HCT116 (cell line): ENCODE data around the gene CRYGC. TPM values are rescaled to one million over a fixed set of nuclear protein-coding genes. Genes with fewer than 3 reads are reported as not detected.

ENCODE experiments used
- ATAC-seq: fragments of 200-7000 bp; cut with Tn5 transposase; 2 replicates; pipeline ENCODE4 v1.9.1; 2020; ENCODE audit warnings: mild to moderate bottlenecking, moderate library complexity
- BruUV-seq: library from RNA; stranded (reverse); fragments of 400-500 nt; replicated peaks from 2 replicates; lab custom pipeline; 2021; lab: Mats Ljungman, UMichigan
- CTCF ChIA-PET: fragments of 300-600 bp; sonication (Branson Sonifier 250); formaldehyde crosslinking; loops from one replicate; lab custom pipeline; 2021; ENCODE audit warnings: antibody characterized with exemption; lab: Charles Lee
- POLR2A ChIA-PET: fragments of 300-600, 350-600 bp; sonication (Branson Sonifier 250); formaldehyde crosslinking; loops from one replicate; lab custom pipeline; 2021; ENCODE audit warnings: antibody characterized with exemption; lab: Charles Lee
- RAD21 ChIA-PET, 2 experiments: fragments of 300-600 bp; sonication (Branson Sonifier 250); formaldehyde crosslinking; loops; one replicate each; lab custom pipeline; 2023; ENCODE audit warnings: low total read pairs in 2 of 2; ENCODE audit not compliant: uncharacterized antibody in 2 of 2, unreplicated experiment in 2 of 2, low non-redundant PET in 1 of 2; lab: Charles Lee
- DNase-seq: peaks from one replicate; pipeline ENCODE4 v3.0.0-alpha.2; 2010; ENCODE audit warnings: low read depth, low spot score
- H2AFZ ChIP-seq: fragments of 200-600 bp; shearing (Covaris generic), sonication (generic); 2 replicates; pipeline ENCODE4 v1.6.1; 2017; ENCODE audit warnings: low read depth, mixed run types, mixed read lengths, antibody characterized with exemption, low read length; ENCODE audit not compliant: poor library complexity, severe bottlenecking
- H3K27ac ChIP-seq: 2 replicates; pipeline ENCODE4 v1.5.1; 2012; ENCODE audit warnings: low read depth, low read length
- H3K27me3 ChIP-seq: fragments of 200-600 bp; sonication (generic); 2 replicates; pipeline ENCODE4 v1.6.1; 2016; ENCODE audit warnings: mixed run types, low read length, mixed read lengths; ENCODE audit not compliant: insufficient read depth
- H3K36me3 ChIP-seq, 2 experiments: fragments of 200-500 bp in 1 of 2; fragments of 200-600 bp in 1 of 2; sonication (Bioruptor generic) in 1 of 2; sonication (generic) in 1 of 2; 2 replicates each; pipeline versions ENCODE4 v1.5.1 to v1.6.1; 2014 to 2016; ENCODE audit warnings: low read length in 2 of 2, inconsistent platforms in 1 of 2, mixed read lengths in 1 of 2, mixed run types in 1 of 2; ENCODE audit not compliant: insufficient read depth in 2 of 2, control insufficient read depth in 1 of 2
- H3K4me1 ChIP-seq, 2 experiments: fragments of 200-600 bp in 1 of 2; sonication (generic) in 1 of 2; 2 replicates each; pipeline versions ENCODE4 v1.5.1 to v1.6.1; 2012 to 2017; ENCODE audit warnings: low read length in 2 of 2, inconsistent platforms in 1 of 2, mild to moderate bottlenecking in 1 of 2, mixed read lengths in 1 of 2, mixed run types in 1 of 2, moderate library complexity in 1 of 2; ENCODE audit not compliant: insufficient read depth in 2 of 2, control insufficient read depth in 1 of 2
- H3K4me2 ChIP-seq: fragments of 200-600 bp; sonication (generic); 2 replicates; pipeline ENCODE4 v1.6.1; 2017; ENCODE audit warnings: mixed run types, low read length, mixed read lengths
- H3K4me3 ChIP-seq, 2 experiments: fragments of 200-600 bp in 1 of 2; sonication (generic) in 1 of 2; replicated peaks in 1 of 2; 2 replicates each; pipeline ENCODE4 v1.5.1; 2011 to 2016; ENCODE audit warnings: low read length in 2 of 2, control low read depth in 1 of 2, low read depth in 1 of 2, mild to moderate bottlenecking in 1 of 2, mixed read lengths in 1 of 2, mixed run types in 1 of 2
- H3K79me2 ChIP-seq: fragments of 200-600 bp; sonication (generic); 2 replicates; pipeline ENCODE4 v1.6.1; 2017; ENCODE audit warnings: mild to moderate bottlenecking, mixed run types, low read length, moderate library complexity, mixed read lengths; ENCODE audit not compliant: insufficient read depth
- H3K9ac ChIP-seq: fragments of 200-600 bp; sonication (generic); 2 replicates; pipeline ENCODE4 v1.6.1; 2016; ENCODE audit warnings: low read length, mixed read lengths
- H3K9me2 ChIP-seq: fragments of 200-600 bp; sonication (generic), shearing (Covaris generic); 2 replicates; pipeline ENCODE4 v1.6.1; 2017; ENCODE audit warnings: mixed run types, mild to moderate bottlenecking, moderate library complexity; ENCODE audit not compliant: insufficient read depth
- H3K9me3 ChIP-seq, 2 experiments: fragments of 200-500 bp in 1 of 2; fragments of 200-600 bp in 1 of 2; sonication (Bioruptor generic) in 1 of 2; sonication (generic) in 1 of 2; 2 replicates each; pipeline ENCODE4 v1.6.1; 2014 to 2017; ENCODE audit warnings: low read length in 2 of 2, mixed read lengths in 2 of 2, inconsistent platforms in 1 of 2, low read depth in 1 of 2, mild to moderate bottlenecking in 1 of 2, mixed run types in 1 of 2, moderate library complexity in 1 of 2; ENCODE audit not compliant: control insufficient read depth in 1 of 2, insufficient read depth in 1 of 2
- H4K20me1 ChIP-seq: fragments of 200-600 bp; sonication (generic), shearing (Covaris generic); 2 replicates; pipeline ENCODE4 v1.6.1; 2017; ENCODE audit warnings: mixed run types, mild to moderate bottlenecking, moderate library complexity; ENCODE audit not compliant: insufficient read depth
- CTCF ChIP-seq, 3 experiments: fragments of 200-600 bp in 1 of 3; sonication (generic) in 1 of 3; IDR thresholded peaks in 2 of 3; conservative IDR thresholded peaks in 1 of 3; 2 replicates each; pipeline ENCODE4 v1.5.1; 2012 to 2017; ENCODE audit warnings: low read depth in 2 of 3, low read length in 2 of 3, antibody characterized with exemption in 1 of 3, borderline replicate concordance in 1 of 3, control low read depth in 1 of 3, mild to moderate bottlenecking in 1 of 3, mixed read lengths in 1 of 3, mixed run types in 1 of 3, moderate library complexity in 1 of 3; ENCODE audit not compliant: insufficient read depth in 1 of 3
- EGR1 ChIP-seq: IDR thresholded peaks from 2 replicates; pipeline ENCODE4 v1.6.1; 2012; ENCODE audit warnings: low read depth
- ELF1 ChIP-seq: IDR thresholded peaks from 2 replicates; pipeline ENCODE4 v1.6.1; 2012; ENCODE audit warnings: low read depth, borderline replicate concordance
- EZH2 ChIP-seq: fragments of 200-600 bp; sonication (generic); IDR thresholded peaks from 2 replicates; pipeline ENCODE4 v1.6.1; 2017; ENCODE audit warnings: antibody characterized with exemption, mixed run types
- EZH2phosphoT487 ChIP-seq: fragments of 200-600 bp; IDR thresholded peaks from 2 replicates; pipeline ENCODE4 v1.6.1; 2018; ENCODE audit warnings: antibody characterized with exemption, borderline replicate concordance
- JUND ChIP-seq: IDR thresholded peaks from 2 replicates; pipeline ENCODE4 v1.6.1; 2012
- MAX ChIP-seq: IDR thresholded peaks from 2 replicates; pipeline ENCODE4 v1.6.1; 2012
- POLR2AphosphoS5 ChIP-seq: IDR thresholded peaks from 2 replicates; pipeline ENCODE4 v1.6.1; 2011; ENCODE audit warnings: mild to moderate bottlenecking, low read depth, low read length, moderate library complexity
- RAD21 ChIP-seq: IDR thresholded peaks from 2 replicates; pipeline ENCODE4 v1.6.1; 2012; ENCODE audit warnings: low read depth, mild to moderate bottlenecking
- SIN3A ChIP-seq: IDR thresholded peaks from 2 replicates; pipeline ENCODE4 v1.6.1; 2012; ENCODE audit warnings: low read depth
- SP1 ChIP-seq: IDR thresholded peaks from 2 replicates; pipeline ENCODE4 v1.6.1; 2012; ENCODE audit warnings: low read depth
- SRF ChIP-seq: IDR thresholded peaks from 2 replicates; pipeline ENCODE4 v1.6.1; 2012; ENCODE audit warnings: low read depth
- TCF7L2 ChIP-seq: IDR thresholded peaks from 2 replicates; pipeline ENCODE4 v1.7.0; 2011; ENCODE audit warnings: borderline replicate concordance, inconsistent platforms; ENCODE audit not compliant: insufficient read depth, insufficient read length; ENCODE audit errors: extremely low read depth
- YY1 ChIP-seq: IDR thresholded peaks from 2 replicates; pipeline ENCODE4 v1.6.1; 2011; ENCODE audit warnings: low read length, low read depth, moderate library complexity, mild to moderate bottlenecking; ENCODE audit not compliant: insufficient replicate concordance; ENCODE audit errors: extremely low read depth
- ZBTB33 ChIP-seq: IDR thresholded peaks from 2 replicates; pipeline ENCODE4 v1.6.1; 2011; ENCODE audit warnings: mild to moderate bottlenecking, low read length, moderate library complexity; ENCODE audit not compliant: insufficient replicate concordance; ENCODE audit errors: extremely low read depth
- ZFX ChIP-seq: fragments of 450-650 bp; IDR thresholded peaks from 2 replicates; pipeline ENCODE4 v1.6.1; 2017
- ZNF274 ChIP-seq: fragments of 200-500 bp; sonication (Bioruptor generic); IDR thresholded peaks from 2 replicates; pipeline ENCODE4 v1.6.1; 2014; ENCODE audit warnings: mild to moderate bottlenecking, low read depth, low read length, inconsistent platforms
- intact Hi-C: fragments of 100-400 bp; cut with micrococcal nuclease; formaldehyde crosslinking; loops from 2 replicates; pipeline ENCODE4 v1.10.0; 2022
- total RNA-seq: library from RNA; stranded (reverse); gene quantifications from one replicate; pipeline ENCODE4 v1.2.1, GENCODE V29; 2021; ENCODE audit not compliant: unreplicated experiment

CRYGC gene
- total RNA-seq, 1 experiment from 2014 or later = not detected

GRCh38 chr2:208147008-208147407, 17.4 kb upstream of the CRYGC start:
- RAD21 ChIA-PET = no interaction called here
- intact Hi-C loops = no loop called here
- Histone ChIP-seq H3K36me3 (no peaks in the 10 kb centered on the region), H3K9me3 (no peaks in the 10 kb centered on the region), H4K20me1 (no peaks in the 10 kb centered on the region)
- DNase-seq = no peak
- TF ChIP-seq EZH2phosphoT487 = no peak
- TF ChIP-seq RAD21 = no peak
- no peak for TF ChIP-seq EGR1
- no peak for TF ChIP-seq JUND
- no peak for TF ChIP-seq SP1
- TF ChIP-seq, all 23 proteins: peak for 0
- no peaks in the 10 kb centered on the region for H3K79me2 ChIP-seq
- no peaks in the 10 kb centered on the region for H3K4me1 ChIP-seq
- H3K9me2 ChIP-seq = no peaks in the 10 kb centered on the region
- no peak for ATAC-seq
- no peak overlapping the region for H3K4me3 ChIP-seq
- H2AFZ ChIP-seq = no peak overlapping the region
- no peak overlapping the region for H3K4me2 ChIP-seq
- no peaks in the 10 kb centered on the region for H3K27me3 ChIP-seq
- ChIA-PET POLR2A (no interaction called here), CTCF (interaction anchor here (1.3 kb wide), 1 partner anchor 45 kb away, joined by 4 read pairs; no protein-coding TSS in a partner anchor)
- H3K9ac ChIP-seq = no peak overlapping the region
- BruUV-seq = no TSS peak
- no peak overlapping the region for H3K27ac ChIP-seq

GRCh38 chr2:208146006-208146405, 16.4 kb upstream of the CRYGC start, which contains the start of gene CRYGB:
Gene CRYGB (minus strand): TSS chr2:208146158. CDS start chr2:208146120, 38 bp downstream.
- RAD21 ChIA-PET = no interaction called here
- Histone ChIP-seq H3K36me3 (no peaks in the 10 kb centered on the region), H3K79me2 (no peaks in the 10 kb centered on the region), H3K4me3 (no peak within 1 kb of the TSS), H3K9me3 (no peaks in the 10 kb centered on the region), H3K9ac (no peak within 1 kb of the TSS), H3K4me1 (no peaks in the 10 kb centered on the region), H3K27me3 (no peaks in the 10 kb centered on the region), H3K9me2 (no peaks in the 10 kb centered on the region), H3K4me2 (no peak within 1 kb of the TSS), H4K20me1 (no peaks in the 10 kb centered on the region), H2AFZ (no peak within 1 kb of the TSS), H3K27ac (no peak within 1 kb of the TSS)
- BruUV-seq = no TSS peak
- CTCF ChIA-PET = no interaction called here
- TF ChIP-seq ZBTB33 (no peak), SP1 (no peak), SRF (no peak), MAX (no peak), RAD21 (no peak), ELF1 (no peak), YY1 (no peak), SIN3A (no peak), ZNF274 (no peak), ZFX (no peak), EGR1 (no peak), CTCF (IDR thresholded peaks at IDR 0.05 in 2 of 3, conservative IDR thresholded peaks at IDR 0.05 in 1 of 3; ENCODE audit: borderline replicate concordance in 1 of 3, insufficient read depth in 1 of 3, low read depth in 2 of 3, low read length in 2 of 3) (no peak), EZH2 (no peak), TCF7L2 (no peak), EZH2phosphoT487 (no peak), POLR2AphosphoS5 (no peak)
- intact Hi-C loops = no loop called here
- DNase-seq = no peak
- POLR2A ChIA-PET = no interaction called here
- no peak for ATAC-seq
